HK-2 (cell line): ENCODE results near the gene KAT7.
A peak's percentile ranks its signal among the peaks of the same experiment; 100 is the strongest.

Experiments used
- DNase-seq: peaks from one replicate; pipeline ENCODE4 v3.0.0-alpha.2; 2018; ENCODE audit not compliant: unreplicated experiment

Gene KAT7

GRCh38 chr17:49842846-49843245, 54.4 kb downstream of the KAT7 start:
- no peak for DNase-seq

GRCh38 chr17:49843774-49844350, 55.4 kb downstream of the KAT7 start:
- no peak for DNase-seq

- DNase-seq = no peak
Observed at GRCh38 chr17:49845321-49845720, 56.8 kb downstream of the KAT7 start.

GRCh38 chr17:49846938-49847712, 58.6 kb downstream of the KAT7 start:
- DNase-seq = no peak

GRCh38 chr17:49848019-49848473, 59.6 kb downstream of the KAT7 start, which contains the start of gene TAC4:
TSS of gene TAC4 (minus strand) at chr17:49848069. CDS start at chr17:49848017, 52 bp downstream.
- DNase-seq = no peak

- DNase-seq = no peak
Observed at GRCh38 chr17:49848739-49849138, 60.3 kb downstream of the KAT7 start.

GRCh38 chr17:49850218-49850610, 61.7 kb downstream of the KAT7 start:
- no peak for DNase-seq

GRCh38 chr17:49850772-49851386, 62.4 kb downstream of the KAT7 start:
- no peak for DNase-seq

- peak; percentile 80 for DNase-seq
Observed at GRCh38 chr17:49851387-49852291, 63.2 kb downstream of the KAT7 start.

GRCh38 chr17:49853470-49854015, 65.1 kb downstream of the KAT7 start:
- DNase-seq = no peak

- no peak for DNase-seq
Observed at GRCh38 chr17:49854126-49854525, 65.6 kb downstream of the KAT7 start.

GRCh38 chr17:49858796-49859195, 70.3 kb downstream of the KAT7 start:
- DNase-seq = no peak

- no peak for DNase-seq
Observed at GRCh38 chr17:49859991-49860953, 71.8 kb downstream of the KAT7 start.

GRCh38 chr17:49861150-49861884, 72.8 kb downstream of the KAT7 start:
- DNase-seq = peak; percentile 62

GRCh38 chr17:49862781-49863331, 74.4 kb downstream of the KAT7 start:
- no peak for DNase-seq

- no peak for DNase-seq
Observed at GRCh38 chr17:49866019-49866380, 77.5 kb downstream of the KAT7 start.

- DNase-seq = no peak
Observed at GRCh38 chr17:49866882-49867413, 78.5 kb downstream of the KAT7 start.

GRCh38 chr17:49869038-49869374, 80.5 kb downstream of the KAT7 start:
- no peak for DNase-seq

- DNase-seq = no peak
Observed at GRCh38 chr17:49870298-49870697, 81.8 kb downstream of the KAT7 start.
